ENCODE measurements around the gene SLC44A1. TPM values are rescaled to one million over a fixed set of nuclear protein-coding genes. Genes with fewer than 3 reads are reported as not detected.

The SLC44A1 gene
- total RNA-seq, 4 donors from 2014 or later, result 39.3 to 94.1 (median 58.3) TPM

DNA sequence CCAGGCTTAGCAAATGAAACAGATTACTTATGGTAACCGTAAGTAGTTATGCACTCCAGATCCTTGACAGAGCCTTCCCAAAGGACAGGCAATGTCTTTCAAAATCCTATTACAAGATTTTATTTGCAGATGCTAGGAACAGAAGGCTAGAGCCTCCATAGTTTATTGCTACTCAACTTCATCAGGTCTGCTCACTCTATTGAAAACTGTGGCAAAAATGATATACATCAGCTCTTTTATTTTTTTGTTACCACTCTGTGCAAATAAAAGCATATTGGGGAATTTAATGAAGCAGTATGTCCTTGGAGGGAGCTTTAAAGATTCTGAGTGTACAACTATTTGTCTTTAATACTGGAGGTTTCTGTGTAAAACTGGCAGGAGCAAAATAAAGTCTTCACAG lies 46.5 kb downstream of the SLC44A1 start:
- intact Hi-C loops (cut with DNase I; ENCODE audit: low total_unique reads) (no loop called here), in situ Hi-C loops (cut with MboI; ENCODE audit: low pct_ligation_motif_present in 1 of 4, low pct_unique_long_range_greater_than_20kb in 1 of 4, low sequenced_read_pairs in 3 of 4) (no loop called here)
- H3K27ac ChIP-seq, result no peak overlapping the region

DNA sequence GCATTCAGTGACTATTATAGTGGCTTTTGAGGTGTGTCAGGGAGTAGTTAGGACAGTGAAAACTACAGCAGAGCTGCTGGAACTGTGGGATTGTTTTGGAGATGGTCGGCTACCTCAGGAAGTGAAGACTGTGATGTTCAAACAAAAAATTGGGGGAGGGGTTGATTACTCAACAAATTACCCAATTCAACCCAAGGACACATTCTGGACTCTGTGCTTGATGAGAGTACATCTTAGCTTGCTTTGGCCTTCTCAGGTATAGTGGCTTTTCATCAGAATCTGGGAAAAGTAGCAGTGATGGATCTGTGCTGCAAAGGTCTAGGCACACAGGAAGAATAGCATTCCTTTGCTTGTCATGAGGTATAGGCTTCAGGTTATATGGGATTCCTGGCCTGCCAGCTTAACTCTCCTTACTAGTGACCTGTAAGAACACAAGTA lies 47.0 kb downstream of the SLC44A1 start:
- in situ Hi-C loops (cut with MboI; ENCODE audit: low pct_ligation_motif_present in 1 of 4, low pct_unique_long_range_greater_than_20kb in 1 of 4, low sequenced_read_pairs in 3 of 4) (no loop called here), intact Hi-C loops (cut with DNase I; ENCODE audit: low total_unique reads) (no loop called here)
- H3K4me1 ChIP-seq, result peaks cover 0 to 35% (median 12%) of the 10 kb centered on the region in 4 donors
- no peak for DNase-seq
- H3K9me3 ChIP-seq, result no peaks in the 10 kb centered on the region
- no peaks in the 10 kb centered on the region for H3K27me3 ChIP-seq
- no peak overlapping the region for H3K27ac ChIP-seq
- whole genome bisulfite sequencing, 2 donors (ENCODE audit: low coverage in 1 of 2), result 60 to 67% methylated on average over 1 of the region's 1 CpG
- H3K36me3 ChIP-seq, result no peaks in the 10 kb centered on the region
- no peak for TF ChIP-seq POLR2A (IDR thresholded peaks at IDR 0.05)
- no peak for TF ChIP-seq POLR2AphosphoS5 (IDR thresholded peaks at IDR 0.05)
- no peak for TF ChIP-seq CTCF (IDR thresholded peaks at IDR 0.05)
- no peak for TF ChIP-seq EP300 (IDR thresholded peaks at IDR 0.05; ENCODE audit: low read depth)
- no peak overlapping the region for H3K4me3 ChIP-seq

More for the DNA sequence above, 46.5 kb downstream of the SLC44A1 start:
- Histone ChIP-seq H3K9me3 (no peaks in the 10 kb centered on the region), H3K4me1 (peaks cover 0 to 38% (median 11%) of the 10 kb centered on the region in 4 donors), H3K27me3 (no peaks in the 10 kb centered on the region), H3K36me3 (no peaks in the 10 kb centered on the region), H3K4me3 (no peak overlapping the region)
- DNase-seq, result no peak
- WGBS, 2 donors (ENCODE audit: low coverage in 1 of 2), result 90 to 95% methylated on average over 1 of the region's 1 CpG
- TF ChIP-seq POLR2A (IDR thresholded peaks at IDR 0.05), result no peak
- TF ChIP-seq POLR2AphosphoS5 (IDR thresholded peaks at IDR 0.05), result no peak
- TF ChIP-seq EP300 (IDR thresholded peaks at IDR 0.05; ENCODE audit: low read depth), result no peak
- no peak for TF ChIP-seq CTCF (IDR thresholded peaks at IDR 0.05)

DNA sequence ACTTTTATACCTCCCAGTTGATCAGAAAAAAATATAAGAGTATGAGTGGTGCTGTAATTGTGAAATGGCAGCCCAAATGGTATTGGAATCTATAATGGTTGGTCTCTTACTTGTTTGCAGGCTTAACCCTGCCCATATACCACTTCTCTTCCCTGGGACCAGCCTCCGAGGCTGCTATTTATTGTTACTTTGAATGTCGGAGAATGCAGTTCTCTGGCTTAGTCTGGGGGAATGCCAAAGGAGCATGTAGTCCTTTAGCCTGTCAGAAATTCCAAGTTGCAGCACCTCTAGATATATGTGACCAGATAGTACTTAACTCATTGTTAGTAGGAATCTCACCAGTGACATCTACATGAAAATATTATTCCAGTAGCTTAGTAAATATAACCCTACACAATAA lies 47.5 kb downstream of the SLC44A1 start:
- no peak for DNase-seq
- no peak for TF ChIP-seq POLR2AphosphoS5 (IDR thresholded peaks at IDR 0.05)
- intact Hi-C loops (cut with DNase I; ENCODE audit: low total_unique reads) (no loop called here), in situ Hi-C loops (cut with MboI; ENCODE audit: low pct_ligation_motif_present in 1 of 4, low pct_unique_long_range_greater_than_20kb in 1 of 4, low sequenced_read_pairs in 3 of 4) (no loop called here)
- Histone ChIP-seq H3K9me3 (no peaks in the 10 kb centered on the region), H3K4me1 (peaks cover 0 to 30% (median 13%) of the 10 kb centered on the region in 4 donors), H3K27ac (no peak overlapping the region), H3K4me3 (no peak overlapping the region), H3K36me3 (no peaks in the 10 kb centered on the region), H3K27me3 (no peaks in the 10 kb centered on the region)
- WGBS, 2 donors (ENCODE audit: low coverage in 1 of 2), result 83 to 94% methylated on average over 2 of the region's 2 CpGs

DNA sequence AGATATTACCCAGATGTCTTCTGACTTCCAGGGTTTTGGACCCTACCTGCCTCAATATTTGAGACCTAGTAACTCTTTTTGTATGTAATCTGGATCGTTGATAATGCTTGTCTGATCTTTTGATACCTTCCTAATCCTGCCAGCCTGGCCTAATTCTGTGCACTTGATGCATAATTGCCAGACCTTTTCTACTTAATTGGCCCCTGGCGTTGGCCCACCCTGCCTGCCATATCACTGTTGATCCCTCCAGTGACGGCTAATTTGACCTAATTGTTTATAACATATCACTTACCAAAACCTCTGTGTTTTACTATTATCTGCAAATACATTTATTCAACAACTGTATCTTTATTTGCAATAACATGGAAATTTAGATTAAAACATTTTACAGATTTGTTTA lies 49.0 kb downstream of the SLC44A1 start:
- H3K36me3 ChIP-seq, result no peaks in the 10 kb centered on the region
- WGBS, 2 donors (ENCODE audit: low coverage in 1 of 2), result 96% methylated on average over 3 of the region's 3 CpGs
- intact Hi-C loops (cut with DNase I; ENCODE audit: low total_unique reads) (no loop called here), in situ Hi-C loops (cut with MboI; ENCODE audit: low pct_ligation_motif_present in 1 of 4, low pct_unique_long_range_greater_than_20kb in 1 of 4, low sequenced_read_pairs in 3 of 4) (no loop called here)
- TF ChIP-seq EP300 (IDR thresholded peaks at IDR 0.05; ENCODE audit: low read depth) (no peak), CTCF (IDR thresholded peaks at IDR 0.05) (no peak), POLR2AphosphoS5 (IDR thresholded peaks at IDR 0.05) (no peak), POLR2A (IDR thresholded peaks at IDR 0.05) (no peak)
- H3K9me3 ChIP-seq, result no peaks in the 10 kb centered on the region
- H3K4me1 ChIP-seq, result peaks cover 0 to 22% (median 14%) of the 10 kb centered on the region in 4 donors
- H3K4me3 ChIP-seq, result no peak overlapping the region
- no peaks in the 10 kb centered on the region for H3K27me3 ChIP-seq
- DNase-seq, result no peak
- no peak overlapping the region for H3K27ac ChIP-seq

DNA sequence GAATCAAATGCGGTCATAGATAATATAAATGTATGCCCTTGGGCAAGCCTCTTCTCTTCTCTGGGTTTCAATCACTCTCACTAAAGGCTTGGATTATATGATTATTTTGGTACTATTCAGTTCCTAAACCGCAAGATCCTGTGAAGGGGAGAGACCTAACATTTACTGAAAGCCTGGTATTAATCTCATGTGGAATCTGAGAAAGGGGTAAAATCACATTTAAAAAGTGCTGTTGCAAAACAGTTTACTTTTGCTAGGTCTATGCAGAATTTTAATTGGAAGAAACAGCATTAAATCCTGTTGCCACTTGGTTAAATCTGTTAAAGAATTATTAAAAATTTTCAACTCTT lies 50.7 kb downstream of the SLC44A1 start:
- DNase-seq, result no peak
- 83 to 93% methylated on average over 2 of the region's 2 CpGs for WGBS, 2 donors (ENCODE audit: low coverage in 1 of 2)
- no peaks in the 10 kb centered on the region for H3K27me3 ChIP-seq
- H3K4me3 ChIP-seq, result no peak overlapping the region
- TF ChIP-seq CTCF (IDR thresholded peaks at IDR 0.05) (no peak), POLR2AphosphoS5 (IDR thresholded peaks at IDR 0.05) (no peak), EP300 (IDR thresholded peaks at IDR 0.05; ENCODE audit: low read depth) (no peak), POLR2A (IDR thresholded peaks at IDR 0.05) (no peak)
- peaks cover 0 to 31% (median 14%) of the 10 kb centered on the region in 4 donors for H3K4me1 ChIP-seq
- in situ Hi-C loops (cut with MboI; ENCODE audit: low pct_ligation_motif_present in 1 of 4, low pct_unique_long_range_greater_than_20kb in 1 of 4, low sequenced_read_pairs in 3 of 4), result no loop called here
- no peaks in the 10 kb centered on the region for H3K9me3 ChIP-seq
- peaks cover 0 to 11% (median 2%) of the 10 kb centered on the region in 4 donors for H3K36me3 ChIP-seq
- intact Hi-C loops (cut with DNase I; ENCODE audit: low total_unique reads), result no loop called here
- no peak overlapping the region for H3K27ac ChIP-seq
